GM23338 (cell line): ENCODE measurements around the gene SLC16A7.

Source experiments
- CREB1 ChIP-seq: fragments of 250-450 bp; sonication (Bioruptor Pico); IDR thresholded peaks from 2 replicates; pipeline ENCODE4 v1.5.0; 2020; ENCODE audit warnings: low read depth, mild to moderate bottlenecking, moderate library complexity
- EZH2 ChIP-seq: fragments of 200-600 bp; sonication (generic); IDR thresholded peaks from one replicate; pipeline ENCODE4 v1.8.0; 2017; ENCODE audit warnings: antibody characterized with exemption, mild to moderate bottlenecking, low read depth; ENCODE audit not compliant: unreplicated experiment
- EZH2phosphoT487 ChIP-seq: fragments of 200-600 bp; sonication (generic); IDR thresholded peaks from one replicate; pipeline ENCODE4 v1.8.1; 2018; ENCODE audit warnings: antibody characterized with exemption; ENCODE audit not compliant: unreplicated experiment
- JUNB ChIP-seq: IDR thresholded peaks from one replicate; pipeline ENCODE4 v1.6.1; 2016; ENCODE audit warnings: antibody characterized with exemption; ENCODE audit not compliant: unreplicated experiment
- NANOG ChIP-seq: IDR thresholded peaks from 2 replicates; pipeline ENCODE4 v1.6.1; 2016; ENCODE audit warnings: antibody characterized with exemption, borderline replicate concordance
- POLR2AphosphoS5 ChIP-seq: IDR thresholded peaks from 2 replicates; pipeline ENCODE4 v1.6.1; 2016; ENCODE audit warnings: antibody characterized with exemption, low read depth
- ZNF114 ChIP-seq: fragments of 250-450 bp; sonication (Bioruptor Pico); IDR thresholded peaks from 2 replicates; pipeline ENCODE4 v1.5.0; 2020; ENCODE audit warnings: mild to moderate bottlenecking, moderate library complexity
- ZNF331 ChIP-seq: fragments of 250-450 bp; sonication (Bioruptor Pico); IDR thresholded peaks from 2 replicates; pipeline ENCODE4 v1.5.0; 2020; ENCODE audit warnings: low read depth, mild to moderate bottlenecking, moderate library complexity
- TF ChIP-seq, protein P1 (sequence below), 2 experiments: fragments of 200-600 bp in 1 of 2; sonication (generic) in 1 of 2; conservative IDR thresholded peaks; 2 replicates each; pipeline versions ENCODE4 v1.5.1 to v1.6.1; 2016 to 2017; ENCODE audit warnings: antibody characterized with exemption in 2 of 2, low read depth in 2 of 2, mild to moderate bottlenecking in 2 of 2, moderate library complexity in 1 of 2
- TF ChIP-seq, protein P2 (sequence below): IDR thresholded peaks from one replicate; pipeline ENCODE4 v1.6.1; 2018; ENCODE audit warnings: antibody characterized with exemption; ENCODE audit not compliant: unreplicated experiment
- TF ChIP-seq, protein P3 (sequence below): IDR thresholded peaks from 2 replicates; pipeline ENCODE4 v1.6.1; 2016; ENCODE audit warnings: antibody characterized with exemption
- TF ChIP-seq, protein P4 (sequence below): fragments of 250-450 bp; sonication (Bioruptor Pico); IDR thresholded peaks from 2 replicates; pipeline ENCODE4 v1.5.0; 2020; ENCODE audit warnings: mild to moderate bottlenecking, moderate library complexity

DNA sequence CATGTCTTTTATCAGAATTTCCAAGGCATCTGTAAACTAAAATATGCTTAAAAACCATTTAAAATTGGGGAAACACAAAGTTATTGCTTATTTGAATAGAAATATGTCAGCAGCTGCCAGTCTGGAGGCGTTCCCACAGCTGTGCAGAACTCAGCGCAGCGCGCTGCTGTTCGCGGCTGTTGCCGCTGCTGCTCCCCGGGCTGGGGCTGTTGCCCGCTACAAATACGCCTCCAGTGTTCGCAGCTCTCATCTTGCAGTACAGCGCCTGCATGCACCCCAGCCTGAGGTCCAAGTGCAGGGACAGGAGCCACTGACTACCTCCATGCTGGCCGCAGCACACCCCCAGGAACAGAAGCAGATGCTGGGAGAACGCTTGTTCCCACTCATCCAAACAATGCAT is 216.2 kb downstream of the SLC16A7 start:
- TF ChIP-seq, protein P1, sequence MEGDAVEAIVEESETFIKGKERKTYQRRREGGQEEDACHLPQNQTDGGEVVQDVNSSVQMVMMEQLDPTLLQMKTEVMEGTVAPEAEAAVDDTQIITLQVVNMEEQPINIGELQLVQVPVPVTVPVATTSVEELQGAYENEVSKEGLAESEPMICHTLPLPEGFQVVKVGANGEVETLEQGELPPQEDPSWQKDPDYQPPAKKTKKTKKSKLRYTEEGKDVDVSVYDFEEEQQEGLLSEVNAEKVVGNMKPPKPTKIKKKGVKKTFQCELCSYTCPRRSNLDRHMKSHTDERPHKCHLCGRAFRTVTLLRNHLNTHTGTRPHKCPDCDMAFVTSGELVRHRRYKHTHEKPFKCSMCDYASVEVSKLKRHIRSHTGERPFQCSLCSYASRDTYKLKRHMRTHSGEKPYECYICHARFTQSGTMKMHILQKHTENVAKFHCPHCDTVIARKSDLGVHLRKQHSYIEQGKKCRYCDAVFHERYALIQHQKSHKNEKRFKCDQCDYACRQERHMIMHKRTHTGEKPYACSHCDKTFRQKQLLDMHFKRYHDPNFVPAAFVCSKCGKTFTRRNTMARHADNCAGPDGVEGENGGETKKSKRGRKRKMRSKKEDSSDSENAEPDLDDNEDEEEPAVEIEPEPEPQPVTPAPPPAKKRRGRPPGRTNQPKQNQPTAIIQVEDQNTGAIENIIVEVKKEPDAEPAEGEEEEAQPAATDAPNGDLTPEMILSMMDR (conservative IDR thresholded peaks at IDR 0.05; ENCODE audit: low read depth in 2 of 2), result no peak
- TF ChIP-seq, protein P2, sequence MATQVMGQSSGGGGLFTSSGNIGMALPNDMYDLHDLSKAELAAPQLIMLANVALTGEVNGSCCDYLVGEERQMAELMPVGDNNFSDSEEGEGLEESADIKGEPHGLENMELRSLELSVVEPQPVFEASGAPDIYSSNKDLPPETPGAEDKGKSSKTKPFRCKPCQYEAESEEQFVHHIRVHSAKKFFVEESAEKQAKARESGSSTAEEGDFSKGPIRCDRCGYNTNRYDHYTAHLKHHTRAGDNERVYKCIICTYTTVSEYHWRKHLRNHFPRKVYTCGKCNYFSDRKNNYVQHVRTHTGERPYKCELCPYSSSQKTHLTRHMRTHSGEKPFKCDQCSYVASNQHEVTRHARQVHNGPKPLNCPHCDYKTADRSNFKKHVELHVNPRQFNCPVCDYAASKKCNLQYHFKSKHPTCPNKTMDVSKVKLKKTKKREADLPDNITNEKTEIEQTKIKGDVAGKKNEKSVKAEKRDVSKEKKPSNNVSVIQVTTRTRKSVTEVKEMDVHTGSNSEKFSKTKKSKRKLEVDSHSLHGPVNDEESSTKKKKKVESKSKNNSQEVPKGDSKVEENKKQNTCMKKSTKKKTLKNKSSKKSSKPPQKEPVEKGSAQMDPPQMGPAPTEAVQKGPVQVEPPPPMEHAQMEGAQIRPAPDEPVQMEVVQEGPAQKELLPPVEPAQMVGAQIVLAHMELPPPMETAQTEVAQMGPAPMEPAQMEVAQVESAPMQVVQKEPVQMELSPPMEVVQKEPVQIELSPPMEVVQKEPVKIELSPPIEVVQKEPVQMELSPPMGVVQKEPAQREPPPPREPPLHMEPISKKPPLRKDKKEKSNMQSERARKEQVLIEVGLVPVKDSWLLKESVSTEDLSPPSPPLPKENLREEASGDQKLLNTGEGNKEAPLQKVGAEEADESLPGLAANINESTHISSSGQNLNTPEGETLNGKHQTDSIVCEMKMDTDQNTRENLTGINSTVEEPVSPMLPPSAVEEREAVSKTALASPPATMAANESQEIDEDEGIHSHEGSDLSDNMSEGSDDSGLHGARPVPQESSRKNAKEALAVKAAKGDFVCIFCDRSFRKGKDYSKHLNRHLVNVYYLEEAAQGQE, result no peak
- TF ChIP-seq EZH2phosphoT487 (no peak), JUNB (no peak), CREB1 (CRISPR knock-in tag) (no peak), EZH2 (no peak), POLR2AphosphoS5 (no peak), ZNF331 (CRISPR knock-in tag) (no peak), ZNF114 (CRISPR knock-in tag) (no peak), NANOG (no peak)
- TF ChIP-seq, protein P3, sequence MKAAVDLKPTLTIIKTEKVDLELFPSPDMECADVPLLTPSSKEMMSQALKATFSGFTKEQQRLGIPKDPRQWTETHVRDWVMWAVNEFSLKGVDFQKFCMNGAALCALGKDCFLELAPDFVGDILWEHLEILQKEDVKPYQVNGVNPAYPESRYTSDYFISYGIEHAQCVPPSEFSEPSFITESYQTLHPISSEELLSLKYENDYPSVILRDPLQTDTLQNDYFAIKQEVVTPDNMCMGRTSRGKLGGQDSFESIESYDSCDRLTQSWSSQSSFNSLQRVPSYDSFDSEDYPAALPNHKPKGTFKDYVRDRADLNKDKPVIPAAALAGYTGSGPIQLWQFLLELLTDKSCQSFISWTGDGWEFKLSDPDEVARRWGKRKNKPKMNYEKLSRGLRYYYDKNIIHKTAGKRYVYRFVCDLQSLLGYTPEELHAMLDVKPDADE, result no peak
- TF ChIP-seq, protein P4, sequence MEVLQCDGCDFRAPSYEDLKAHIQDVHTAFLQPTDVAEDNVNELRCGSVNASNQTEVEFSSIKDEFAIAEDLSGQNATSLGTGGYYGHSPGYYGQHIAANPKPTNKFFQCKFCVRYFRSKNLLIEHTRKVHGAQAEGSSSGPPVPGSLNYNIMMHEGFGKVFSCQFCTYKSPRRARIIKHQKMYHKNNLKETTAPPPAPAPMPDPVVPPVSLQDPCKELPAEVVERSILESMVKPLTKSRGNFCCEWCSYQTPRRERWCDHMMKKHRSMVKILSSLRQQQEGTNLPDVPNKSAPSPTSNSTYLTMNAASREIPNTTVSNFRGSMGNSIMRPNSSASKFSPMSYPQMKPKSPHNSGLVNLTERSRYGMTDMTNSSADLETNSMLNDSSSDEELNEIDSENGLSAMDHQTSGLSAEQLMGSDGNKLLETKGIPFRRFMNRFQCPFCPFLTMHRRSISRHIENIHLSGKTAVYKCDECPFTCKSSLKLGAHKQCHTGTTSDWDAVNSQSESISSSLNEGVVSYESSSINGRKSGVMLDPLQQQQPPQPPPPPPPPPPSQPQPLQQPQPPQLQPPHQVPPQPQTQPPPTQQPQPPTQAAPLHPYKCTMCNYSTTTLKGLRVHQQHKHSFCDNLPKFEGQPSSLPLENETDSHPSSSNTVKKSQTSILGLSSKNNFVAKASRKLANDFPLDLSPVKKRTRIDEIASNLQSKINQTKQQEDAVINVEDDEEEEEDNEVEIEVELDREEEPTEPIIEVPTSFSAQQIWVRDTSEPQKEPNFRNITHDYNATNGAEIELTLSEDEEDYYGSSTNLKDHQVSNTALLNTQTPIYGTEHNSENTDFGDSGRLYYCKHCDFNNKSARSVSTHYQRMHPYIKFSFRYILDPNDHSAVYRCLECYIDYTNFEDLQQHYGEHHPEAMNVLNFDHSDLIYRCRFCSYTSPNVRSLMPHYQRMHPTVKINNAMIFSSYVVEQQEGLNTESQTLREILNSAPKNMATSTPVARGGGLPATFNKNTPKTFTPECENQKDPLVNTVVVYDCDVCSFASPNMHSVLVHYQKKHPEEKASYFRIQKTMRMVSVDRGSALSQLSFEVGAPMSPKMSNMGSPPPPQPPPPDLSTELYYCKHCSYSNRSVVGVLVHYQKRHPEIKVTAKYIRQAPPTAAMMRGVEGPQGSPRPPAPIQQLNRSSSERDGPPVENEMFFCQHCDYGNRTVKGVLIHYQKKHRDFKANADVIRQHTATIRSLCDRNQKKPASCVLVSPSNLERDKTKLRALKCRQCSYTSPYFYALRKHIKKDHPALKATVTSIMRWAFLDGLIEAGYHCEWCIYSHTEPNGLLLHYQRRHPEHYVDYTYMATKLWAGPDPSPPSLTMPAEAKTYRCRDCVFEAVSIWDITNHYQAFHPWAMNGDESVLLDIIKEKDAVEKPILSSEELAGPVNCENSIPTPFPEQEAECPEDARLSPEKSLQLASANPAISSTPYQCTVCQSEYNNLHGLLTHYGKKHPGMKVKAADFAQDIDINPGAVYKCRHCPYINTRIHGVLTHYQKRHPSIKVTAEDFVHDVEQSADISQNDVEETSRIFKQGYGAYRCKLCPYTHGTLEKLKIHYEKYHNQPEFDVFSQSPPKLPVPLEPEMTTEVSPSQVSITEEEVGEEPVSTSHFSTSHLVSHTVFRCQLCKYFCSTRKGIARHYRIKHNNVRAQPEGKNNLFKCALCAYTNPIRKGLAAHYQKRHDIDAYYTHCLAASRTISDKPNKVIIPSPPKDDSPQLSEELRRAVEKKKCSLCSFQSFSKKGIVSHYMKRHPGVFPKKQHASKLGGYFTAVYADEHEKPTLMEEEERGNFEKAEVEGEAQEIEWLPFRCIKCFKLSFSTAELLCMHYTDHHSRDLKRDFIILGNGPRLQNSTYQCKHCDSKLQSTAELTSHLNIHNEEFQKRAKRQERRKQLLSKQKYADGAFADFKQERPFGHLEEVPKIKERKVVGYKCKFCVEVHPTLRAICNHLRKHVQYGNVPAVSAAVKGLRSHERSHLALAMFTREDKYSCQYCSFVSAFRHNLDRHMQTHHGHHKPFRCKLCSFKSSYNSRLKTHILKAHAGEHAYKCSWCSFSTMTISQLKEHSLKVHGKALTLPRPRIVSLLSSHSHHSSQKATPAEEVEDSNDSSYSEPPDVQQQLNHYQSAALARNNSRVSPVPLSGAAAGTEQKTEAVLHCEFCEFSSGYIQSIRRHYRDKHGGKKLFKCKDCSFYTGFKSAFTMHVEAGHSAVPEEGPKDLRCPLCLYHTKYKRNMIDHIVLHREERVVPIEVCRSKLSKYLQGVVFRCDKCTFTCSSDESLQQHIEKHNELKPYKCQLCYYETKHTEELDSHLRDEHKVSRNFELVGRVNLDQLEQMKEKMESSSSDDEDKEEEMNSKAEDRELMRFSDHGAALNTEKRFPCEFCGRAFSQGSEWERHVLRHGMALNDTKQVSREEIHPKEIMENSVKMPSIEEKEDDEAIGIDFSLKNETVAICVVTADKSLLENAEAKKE (CRISPR knock-in tag), result no peak
